Stimulated activated naive CD4-positive, alpha-beta T cell treated with Interleukin-2 at 50 U/mL for 16 hours (primary cell): ENCODE measurements around the gene COL26A1.
A peak's percentile ranks its signal among the peaks of the same experiment; 100 is the strongest.

Experiments
- DNase-seq: peaks from one replicate; lab custom pipeline; 2025; lab: John Stamatoyannopoulos, UW

Gene COL26A1

DNA sequence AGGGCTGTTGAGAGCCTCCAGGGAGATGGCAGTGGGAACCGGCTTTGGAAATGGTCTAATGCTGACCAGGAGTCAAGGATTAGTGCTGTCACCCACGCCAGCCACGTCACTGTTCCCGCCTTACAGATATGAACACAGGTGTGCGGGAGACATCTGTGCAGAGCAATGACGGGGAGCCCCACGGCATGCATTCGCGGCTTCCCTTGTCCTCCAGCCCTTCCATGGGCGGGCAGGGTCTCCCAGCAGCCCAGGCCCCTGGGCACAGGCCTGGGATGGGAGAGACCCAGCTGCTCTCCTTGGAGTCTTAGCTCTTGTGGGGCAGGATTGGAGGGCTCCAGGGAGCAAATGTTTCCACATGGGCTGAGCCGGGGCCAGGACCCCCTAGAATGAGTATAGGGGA, 172.2 kb downstream of the COL26A1 start:
- DNase-seq: no peak

DNA sequence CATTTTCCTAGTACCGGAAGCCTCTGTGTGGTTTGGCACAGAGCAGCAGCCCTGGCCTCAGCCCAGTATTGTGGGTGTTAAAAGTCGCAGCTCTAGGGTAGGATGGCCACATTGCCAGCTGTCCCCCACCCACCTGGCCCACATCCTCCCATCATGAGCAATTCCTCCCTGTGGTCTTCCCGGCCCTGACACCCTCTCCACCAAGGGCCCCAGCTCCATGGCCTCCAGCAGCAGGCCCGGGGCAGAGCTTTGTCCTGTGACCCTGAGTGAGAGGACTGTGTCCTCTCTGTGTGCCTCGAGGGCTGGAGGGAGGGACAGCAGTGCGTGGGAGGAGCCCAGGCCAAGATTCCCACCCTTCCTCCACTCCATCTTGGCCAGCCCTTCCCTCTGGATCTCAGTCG, 172.7 kb downstream of the COL26A1 start:
- no peak for DNase-seq

DNA sequence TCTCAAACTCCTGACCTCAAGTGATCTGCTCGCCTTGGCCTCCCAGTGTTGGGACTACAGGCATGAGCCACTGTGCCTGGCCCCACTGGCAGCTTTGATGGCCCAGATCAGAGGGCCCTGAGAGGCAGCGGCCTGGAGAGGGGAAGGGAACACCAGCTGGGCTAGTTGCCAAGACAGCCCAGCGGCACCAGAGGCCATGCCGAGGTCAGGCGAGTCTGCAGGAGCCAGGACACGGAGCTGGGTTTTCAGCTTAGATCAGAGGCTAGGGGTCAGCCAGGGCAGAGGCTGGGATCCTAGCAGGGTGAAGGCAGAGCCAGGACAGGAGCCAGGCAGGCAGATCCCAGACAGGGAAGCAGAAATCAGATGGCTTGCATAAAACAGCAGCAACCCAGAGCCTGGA, 173.6 kb downstream of the COL26A1 start:
- no peak for DNase-seq

DNA sequence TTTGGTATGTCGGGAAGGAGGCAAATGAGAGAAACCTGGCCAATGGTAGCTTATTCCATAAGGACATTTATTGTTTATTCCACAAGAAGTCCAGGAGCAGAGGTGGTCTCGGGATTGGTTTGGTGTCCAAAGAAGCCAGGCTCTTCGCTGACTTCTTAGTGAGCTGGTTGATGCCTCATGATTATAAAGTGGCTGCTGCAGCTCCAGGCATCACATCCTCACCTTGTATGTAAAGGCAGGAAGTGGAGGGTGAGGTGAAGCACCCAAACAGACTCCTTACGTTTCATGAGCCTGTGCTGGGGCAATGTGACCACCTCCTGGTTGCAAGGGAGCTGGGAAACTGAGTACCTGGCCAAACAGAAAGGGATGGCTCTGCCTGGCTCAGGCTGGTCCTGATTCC, 174.0 kb downstream of the COL26A1 start:
- no peak for DNase-seq

DNA sequence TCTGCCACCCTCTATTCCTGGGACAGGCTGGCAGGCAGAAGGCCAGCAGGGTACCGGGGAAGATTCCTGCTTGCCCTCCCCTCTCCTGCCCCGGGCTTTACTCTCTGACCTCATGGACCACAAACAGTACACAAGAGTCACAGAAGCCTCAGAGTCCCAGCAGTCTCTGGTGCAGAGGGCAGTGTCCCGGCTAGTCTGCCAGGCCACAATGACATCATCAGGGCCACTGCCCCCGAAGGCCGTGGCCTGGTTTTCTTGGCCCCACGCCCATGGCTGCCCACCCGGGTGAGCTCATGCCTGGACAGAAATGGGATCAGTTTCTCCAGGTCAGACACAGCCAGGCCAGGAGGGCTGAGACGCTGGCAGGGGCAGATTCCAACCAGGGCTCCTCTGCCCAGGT, 174.5 kb downstream of the COL26A1 start:
- no peak for DNase-seq

DNA sequence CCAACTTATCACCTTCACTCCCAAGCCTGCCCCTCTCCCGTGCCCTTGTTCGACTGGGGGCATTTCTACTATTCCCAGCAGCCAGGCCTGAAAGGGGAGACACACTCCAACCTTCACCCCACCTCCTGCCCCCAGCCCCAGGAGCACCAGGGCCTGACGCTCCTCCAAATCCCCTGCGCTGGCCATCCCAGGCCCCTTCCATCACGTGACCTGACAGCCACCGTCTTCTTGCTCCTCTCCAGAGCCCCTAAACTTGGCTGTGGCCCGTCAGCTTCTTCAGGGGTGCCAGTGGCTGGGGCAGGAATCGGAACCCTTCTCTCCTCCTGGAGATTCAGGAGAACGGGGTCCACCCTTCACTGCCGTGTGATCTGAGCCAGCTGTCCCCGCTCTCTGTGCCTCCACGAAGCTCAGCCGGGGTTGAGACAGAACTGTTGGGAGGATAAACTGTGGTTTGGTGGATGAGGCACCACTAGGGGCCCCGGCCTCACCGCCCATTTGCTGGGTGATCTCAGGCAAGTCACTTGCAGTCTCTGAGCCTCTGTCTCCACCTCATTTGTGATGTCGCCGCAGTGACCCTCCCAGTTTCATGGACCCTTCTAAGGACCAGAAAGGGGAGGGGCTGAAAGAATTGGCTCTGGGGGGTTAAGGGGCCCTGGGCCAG, 175.4 kb downstream of the COL26A1 start:
- no peak for DNase-seq

DNA sequence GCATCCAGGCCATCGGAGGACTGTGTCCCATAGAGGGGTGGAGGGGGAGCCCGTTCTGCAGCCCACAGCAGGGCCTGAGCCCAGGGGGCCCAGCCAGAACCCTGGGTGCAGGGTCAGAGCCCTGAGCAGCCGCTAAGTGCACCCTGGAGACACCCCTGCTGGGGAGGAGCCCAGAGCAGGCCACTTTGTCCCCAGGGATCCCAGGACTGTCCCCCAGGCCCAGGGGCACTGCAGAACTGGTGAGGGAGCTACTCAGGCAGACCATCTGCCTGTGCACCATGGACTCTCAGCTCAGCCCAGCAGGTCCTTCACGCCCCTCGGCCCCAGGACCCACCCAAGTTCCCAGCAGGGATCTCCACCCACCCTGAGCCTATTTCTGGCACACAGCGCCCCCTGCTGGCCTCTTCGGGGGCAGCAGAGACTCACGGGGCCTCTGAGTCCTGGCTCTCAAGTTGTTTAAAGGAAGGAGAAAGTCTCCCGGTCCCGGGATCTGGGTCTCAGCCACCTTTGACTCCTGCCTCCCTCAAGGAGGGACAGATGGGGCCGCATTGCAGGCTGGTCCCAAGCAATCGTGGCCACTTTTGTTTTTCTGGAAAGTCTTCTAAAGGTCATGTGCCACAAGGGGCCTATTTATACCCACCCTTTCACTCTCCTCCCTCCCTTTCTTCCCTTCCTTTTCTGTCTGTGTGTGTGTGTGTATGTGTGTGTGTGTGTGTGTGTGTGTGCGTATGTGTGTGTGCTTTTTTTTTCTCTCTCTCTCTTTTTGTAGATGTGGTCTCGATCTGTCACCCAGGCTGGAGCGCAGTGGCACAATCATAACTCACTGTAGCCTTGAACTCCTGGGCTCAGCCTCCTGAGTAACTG, 176.2 kb downstream of the COL26A1 start:
- DNase-seq: peak; percentile 5

DNA sequence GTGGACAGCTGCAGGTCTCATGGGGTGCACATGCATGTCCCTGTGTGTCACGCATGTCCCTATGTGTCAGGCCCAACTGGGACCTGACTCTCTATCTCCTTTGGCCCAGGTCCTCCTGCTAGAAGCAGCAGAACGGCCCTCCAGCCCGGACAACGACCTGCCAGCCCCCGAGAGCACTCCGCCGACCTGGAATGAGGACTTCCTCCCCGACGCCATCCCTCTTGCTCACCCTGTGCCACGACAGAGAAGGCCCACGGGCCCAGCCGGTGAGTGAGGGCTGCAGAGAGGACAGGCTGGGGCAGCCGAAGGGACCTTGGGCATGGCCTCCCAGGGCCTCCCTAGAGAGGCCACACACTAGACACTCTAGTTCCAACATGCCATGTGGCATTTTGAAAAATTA, 177.1 kb downstream of the COL26A1 start:
- no peak for DNase-seq

DNA sequence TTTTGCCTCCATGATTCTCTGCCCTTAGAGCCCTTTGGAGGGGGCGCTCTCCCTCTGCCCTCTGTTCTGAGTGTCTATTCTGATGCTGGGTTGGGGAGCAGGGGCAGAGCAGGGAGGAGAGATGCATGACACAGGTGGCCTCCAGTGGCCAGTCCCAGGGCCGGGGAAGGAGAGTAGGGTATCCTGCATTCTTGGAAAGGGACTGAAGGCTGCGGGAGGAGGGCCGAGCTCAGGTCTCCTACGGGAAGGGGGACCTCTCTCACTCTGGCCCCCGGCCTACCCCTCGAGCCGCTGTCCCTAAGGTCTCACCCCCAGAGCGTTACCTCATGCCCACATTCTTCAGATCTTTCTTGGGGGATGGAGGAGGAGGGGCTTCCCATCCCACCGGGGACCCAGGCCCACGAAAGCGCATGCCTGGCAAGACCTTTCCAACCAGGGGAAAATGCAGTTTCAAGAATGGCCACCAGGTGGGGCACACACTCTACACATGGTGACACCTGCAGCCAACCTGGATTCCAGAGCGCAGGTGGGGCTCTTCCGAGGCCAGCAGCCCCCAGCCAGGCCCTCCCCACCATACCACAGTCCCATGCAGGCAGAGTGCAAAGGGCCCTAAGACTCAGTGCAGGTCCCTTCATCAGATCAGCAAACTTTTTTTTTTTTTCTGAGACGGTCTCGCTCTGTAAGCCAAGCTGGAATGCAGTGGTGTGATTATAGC, 180.0 kb downstream of the COL26A1 start:
- DNase-seq: peak; percentile 63

DNA sequence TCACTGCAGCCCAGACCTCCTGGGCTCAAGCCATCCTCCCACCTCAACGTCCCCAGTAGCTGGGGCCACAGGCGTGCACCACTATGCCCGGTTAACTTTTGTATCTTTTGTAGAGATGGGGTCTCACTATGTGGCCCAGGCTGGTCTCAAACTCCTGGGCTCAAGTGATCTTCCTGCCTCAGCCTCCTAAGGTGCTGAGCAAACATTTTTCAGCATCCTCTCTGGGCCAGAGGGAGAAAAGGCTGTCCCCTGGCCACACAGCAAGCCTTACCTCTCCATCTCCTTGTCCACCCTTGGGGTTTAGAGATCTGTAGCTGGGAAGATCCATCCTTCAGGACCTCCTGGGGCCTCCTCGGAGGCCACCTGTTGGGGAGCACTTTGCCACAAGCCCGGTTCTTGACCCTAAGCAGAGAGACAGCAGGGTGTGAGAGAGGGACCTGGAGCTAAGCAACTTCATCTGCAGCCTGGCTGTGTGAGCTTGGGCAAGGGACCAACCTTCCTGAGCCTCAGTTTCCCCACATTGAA, 180.6 kb downstream of the COL26A1 start:
- no peak for DNase-seq

DNA sequence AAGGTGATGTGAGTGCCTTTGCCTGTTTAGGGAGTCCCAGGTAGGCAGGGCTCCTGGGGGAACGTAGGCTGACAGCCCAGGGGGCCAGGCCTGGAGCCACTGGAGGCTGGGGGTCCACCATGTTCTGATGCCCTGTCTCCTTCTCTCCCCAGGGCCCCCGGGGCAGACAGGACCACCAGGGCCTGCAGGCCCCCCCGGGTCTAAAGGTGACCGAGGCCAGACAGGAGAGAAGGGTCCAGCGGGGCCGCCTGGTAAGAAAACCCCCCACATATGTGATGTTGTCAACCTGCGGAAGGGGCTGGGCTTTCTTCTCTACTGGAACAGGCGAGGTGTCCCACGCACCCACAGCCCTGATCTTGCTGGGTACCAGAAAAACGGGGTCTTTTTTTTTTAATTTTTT, 181.2 kb downstream of the COL26A1 start:
- no peak for DNase-seq

DNA sequence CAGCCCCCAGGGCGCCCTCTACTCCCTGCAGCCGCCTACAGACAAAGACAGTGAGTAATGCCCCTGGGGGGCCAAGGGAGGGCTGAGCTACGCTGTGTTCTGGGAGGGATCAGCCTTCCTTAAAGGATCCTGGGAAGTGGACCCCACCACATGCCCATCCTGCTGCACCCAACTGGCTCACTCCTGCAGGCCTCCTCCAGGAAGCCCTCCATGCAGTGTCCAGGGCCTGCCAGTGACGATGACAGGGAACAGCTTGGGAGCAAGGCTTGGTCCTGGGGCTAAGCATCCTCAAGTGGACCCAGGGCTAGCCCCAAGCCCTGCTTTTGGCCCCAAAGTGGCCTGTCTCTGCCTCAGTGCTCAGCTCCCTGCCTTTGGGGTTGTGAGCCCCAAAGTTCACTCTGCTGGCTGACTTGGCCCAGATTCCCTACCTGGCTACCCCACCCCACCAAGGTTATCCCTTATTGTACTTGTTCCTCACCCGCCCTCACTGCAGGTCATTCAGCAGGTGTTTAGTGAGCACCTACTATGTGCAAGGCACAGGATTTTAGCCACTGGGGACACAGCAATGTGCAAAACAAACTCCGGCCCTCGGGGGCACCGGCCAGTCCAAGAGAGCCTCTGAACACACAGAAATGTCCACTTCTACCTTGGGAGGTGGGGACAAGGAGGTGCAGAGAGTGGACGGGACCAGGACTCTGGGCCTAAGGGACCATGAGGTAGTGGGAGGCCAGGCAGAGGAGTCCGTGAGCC, 182.9 kb downstream of the COL26A1 start:
- DNase-seq: no peak

DNA sequence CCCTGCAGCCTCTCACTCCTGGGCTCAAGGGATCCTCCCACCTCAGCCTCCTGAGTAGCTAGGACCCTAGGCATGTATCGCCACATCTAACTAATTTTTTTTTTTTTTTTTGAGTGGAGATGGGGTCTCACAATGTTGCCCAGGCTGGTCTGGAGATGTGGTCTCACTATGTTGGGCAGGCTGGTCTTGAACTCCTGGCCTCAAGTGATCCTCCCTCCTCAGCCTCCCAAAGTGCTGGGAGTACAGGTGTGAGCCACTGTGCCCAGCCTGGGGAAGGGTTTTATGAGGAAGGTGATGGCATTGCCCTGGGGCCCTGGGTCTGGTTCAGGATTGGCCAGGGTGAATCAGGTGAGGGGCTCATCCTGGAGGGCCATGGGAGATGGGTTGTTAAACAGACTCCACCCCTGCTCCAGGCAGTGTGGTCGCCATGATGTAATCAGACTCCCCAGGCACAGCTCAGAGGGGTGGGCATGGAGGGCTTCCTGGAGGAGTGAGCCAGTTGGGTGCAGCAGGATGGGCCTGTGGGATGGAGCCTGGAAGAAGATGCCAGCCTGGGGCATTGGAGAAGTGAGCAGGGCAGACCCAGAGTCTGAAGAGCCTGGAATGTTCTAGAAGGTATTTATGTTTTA, 183.7 kb downstream of the COL26A1 start:
- DNase-seq: no peak

DNA sequence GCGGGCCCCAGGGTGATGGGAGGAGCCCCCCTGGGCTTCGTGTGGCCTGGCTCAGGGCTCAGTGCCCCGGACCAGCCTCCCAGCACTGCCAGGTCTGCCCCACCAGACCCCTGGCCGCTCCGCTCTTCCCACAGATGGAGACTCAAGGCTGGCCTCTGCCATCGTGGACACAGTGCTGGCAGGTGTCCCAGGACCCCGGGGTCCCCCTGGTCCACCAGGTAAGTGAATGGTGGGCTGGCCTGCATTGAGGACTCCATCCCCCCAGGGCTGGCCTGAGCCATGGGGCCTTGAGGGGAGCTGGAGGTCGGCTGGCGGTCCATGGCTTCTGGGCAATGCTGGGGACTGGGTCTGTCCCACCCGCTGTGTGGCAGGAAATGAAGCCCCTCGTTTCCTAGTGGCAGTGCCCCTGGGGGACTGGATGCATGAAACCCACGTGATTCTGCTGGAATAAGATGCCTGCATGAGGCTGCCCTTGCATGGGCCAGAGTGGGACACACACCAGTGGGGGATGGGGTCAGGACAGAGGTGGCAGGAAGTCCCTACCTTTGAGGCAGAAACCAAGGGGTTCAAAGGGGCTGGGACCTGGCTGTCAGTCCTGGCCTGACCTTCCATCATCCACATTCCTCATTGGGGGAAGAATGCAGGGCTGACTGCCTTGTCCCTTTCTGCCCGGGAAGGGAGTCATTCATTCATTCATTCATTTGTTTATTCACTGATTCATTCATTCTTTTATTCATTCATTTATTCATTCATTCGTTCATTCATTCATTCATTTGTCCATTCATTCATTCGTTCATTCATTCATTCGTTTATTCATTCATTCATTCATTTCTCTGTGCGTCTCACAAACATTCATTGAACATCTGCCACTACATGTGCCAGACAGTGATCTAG, 184.6 kb downstream of the COL26A1 start:
- DNase-seq: no peak

DNA sequence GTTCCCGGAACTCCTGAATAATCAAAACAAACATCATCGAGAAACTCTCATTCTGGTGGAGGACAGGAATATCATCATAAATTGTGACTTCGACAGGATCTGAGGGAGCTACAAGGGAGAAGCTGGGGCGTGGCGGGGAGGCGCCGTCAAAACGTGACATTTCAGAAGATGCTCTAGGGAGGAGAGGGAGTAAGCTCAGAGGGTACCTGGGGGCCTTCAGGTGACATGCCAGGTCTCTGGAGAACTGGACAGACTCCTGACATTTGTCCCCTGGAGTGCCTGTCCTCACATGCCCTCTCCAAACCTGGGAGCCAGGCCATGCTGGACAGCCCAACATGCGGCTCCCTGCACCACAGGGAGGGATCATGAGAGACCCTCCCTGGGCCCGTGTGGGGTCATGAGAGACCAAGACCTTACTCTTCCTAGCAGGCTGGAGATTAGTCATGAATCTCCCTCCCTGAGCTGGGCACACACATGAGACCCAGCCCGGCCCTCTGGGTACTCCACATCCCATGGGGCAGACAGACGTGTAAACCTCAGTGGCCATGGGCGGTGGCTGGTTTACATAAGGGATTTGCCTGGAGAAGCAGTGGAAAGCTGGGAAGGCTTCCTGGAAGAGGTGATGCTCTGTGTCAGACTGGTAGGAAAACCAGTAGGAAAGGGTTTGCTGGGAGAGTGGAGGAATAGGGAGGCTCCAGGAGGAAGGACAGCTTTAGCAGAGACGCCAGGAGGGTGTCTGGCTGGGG, 185.4 kb downstream of the COL26A1 start:
- no peak for DNase-seq

DNA sequence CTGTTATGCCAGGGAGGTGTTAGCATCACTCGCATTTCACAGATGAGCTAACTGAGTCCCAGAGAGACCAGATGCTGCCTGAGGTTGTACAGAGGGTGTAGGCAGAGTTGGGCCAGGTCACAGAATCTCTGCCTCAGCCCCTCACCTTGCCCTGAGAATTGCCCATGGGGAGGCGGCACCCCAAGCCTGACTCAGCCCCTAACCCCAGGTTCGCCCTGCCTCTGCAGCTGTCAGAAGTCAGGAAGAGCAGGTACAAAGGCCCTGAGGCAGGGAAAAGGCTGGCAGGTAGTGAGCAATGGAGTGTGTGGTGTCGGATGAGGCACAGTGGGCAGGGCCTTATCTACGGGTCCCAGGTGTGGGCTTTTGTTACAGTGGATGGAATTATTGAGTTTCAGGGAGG, 187.1 kb downstream of the COL26A1 start:
- DNase-seq: no peak

DNA sequence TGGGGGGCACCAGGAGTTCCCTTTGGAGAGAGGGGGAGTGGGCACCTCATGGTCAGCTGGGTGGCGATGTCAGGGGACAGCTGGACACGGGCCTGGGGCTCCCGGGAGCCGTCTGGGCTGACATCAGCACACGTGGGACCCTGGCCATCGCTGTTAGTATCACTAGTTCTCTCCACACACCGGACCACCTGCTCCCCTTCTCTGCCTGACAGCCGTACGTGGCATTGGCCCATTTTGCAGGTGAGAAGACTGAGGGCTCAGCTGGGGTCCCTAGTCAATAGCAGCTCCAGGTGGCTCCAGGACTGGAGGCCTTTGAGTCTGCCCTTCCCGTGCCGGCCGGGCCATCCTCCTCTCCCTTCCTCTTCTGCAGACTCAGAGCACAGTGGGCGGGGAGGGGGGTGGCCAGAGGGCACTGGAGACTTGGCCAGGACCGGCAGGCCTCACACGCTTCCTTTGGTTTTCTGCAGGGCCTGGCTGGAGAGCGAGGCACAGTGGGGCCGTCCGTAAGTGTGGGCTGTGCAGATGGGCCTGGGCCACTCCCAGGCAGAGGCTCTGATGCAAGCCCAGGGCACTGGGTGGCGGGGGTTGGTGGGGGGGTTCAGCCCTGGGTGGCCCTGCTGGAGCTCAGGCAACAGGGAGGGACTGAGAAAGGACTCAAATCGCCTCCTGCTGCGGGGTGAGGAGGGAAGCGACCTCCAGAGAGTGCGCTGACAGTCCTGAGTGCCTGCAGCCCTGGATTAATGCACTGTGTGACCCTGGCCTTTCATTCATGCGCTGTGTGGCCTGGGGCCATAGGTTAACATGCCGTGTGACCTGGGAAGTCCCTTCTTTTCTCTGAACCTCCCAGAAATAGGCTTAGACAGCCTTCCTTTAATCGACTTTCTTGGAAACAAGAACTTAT, 188.2 kb downstream of the COL26A1 start:
- no peak for DNase-seq

DNA sequence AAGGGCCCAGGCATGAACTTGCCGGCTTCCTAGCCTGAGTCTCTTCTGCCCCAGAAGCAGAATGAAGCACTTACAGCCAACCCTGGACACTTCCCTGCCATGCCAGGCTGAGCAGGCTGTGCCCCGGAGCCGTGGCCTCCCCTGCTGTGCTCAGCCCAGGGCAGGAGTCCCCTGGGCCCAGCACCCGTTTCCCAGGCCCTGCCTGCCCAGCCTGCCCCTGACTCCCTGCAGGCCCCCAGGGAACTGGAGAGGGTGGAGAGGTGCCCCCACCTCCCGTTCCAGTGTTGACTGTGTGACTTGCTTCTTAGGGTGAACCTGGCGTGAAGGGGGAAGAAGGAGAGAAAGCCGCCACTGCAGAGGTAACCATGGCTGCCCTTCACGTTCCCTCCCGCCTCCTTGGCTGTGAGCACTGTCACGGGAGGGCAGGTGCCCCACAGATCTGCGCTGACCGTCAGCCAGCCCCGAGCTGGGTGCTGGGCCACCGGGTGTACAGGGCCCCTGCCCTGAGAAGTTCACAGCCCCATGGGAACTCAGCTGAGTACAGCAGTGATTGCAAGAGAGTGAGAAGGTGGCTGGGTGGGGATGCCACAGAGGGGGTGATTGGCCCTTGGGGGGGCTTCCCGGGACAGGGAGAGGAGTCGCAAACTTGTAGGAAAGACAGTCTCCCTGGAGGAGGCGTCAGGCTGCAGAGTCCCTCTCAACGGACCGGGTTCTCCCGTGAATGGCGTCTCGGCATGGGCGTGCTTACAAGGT, 190.5 kb downstream of the COL26A1 start:
- DNase-seq: no peak
